GM10266 (cell line): ENCODE results near the gene SIAH1.
"Not testable (repeated sequence)": the region's sequence is repeated elsewhere in the genome, so short reads cannot be mapped to it uniquely, and the experiment has no call there.

Experiments
- DNase-seq: peaks from one replicate; pipeline ENCODE4 v3.0.0; 2012; ENCODE audit errors: extremely low spot score
- CTCF ChIP-seq: IDR thresholded peaks from 2 replicates; pipeline ENCODE4 v1.5.1; 2012; ENCODE audit warnings: mild to moderate bottlenecking, low read depth; ENCODE audit not compliant: control insufficient read depth, insufficient read depth; ENCODE audit errors: missing control alignments

SIAH1 gene

GRCh38 chr16:48361540-48362144, 23.6 kb downstream of the SIAH1 start:
- TF ChIP-seq CTCF, result no peak
- DNase-seq, result no peak

GRCh38 chr16:48361012-48361411, 24.2 kb downstream of the SIAH1 start:
- TF ChIP-seq CTCF, result no peak
- DNase-seq, result no peak

- DNase-seq, result no peak
- no peak for TF ChIP-seq CTCF
Observed at GRCh38 chr16:48359983-48360382, 25.2 kb downstream of the SIAH1 start.

- no peak for DNase-seq
- no peak for TF ChIP-seq CTCF
Observed at GRCh38 chr16:48358419-48358818, 26.8 kb downstream of the SIAH1 start.

- no peak for DNase-seq
- no peak for TF ChIP-seq CTCF
Observed at GRCh38 chr16:48356633-48357376, 28.4 kb downstream of the SIAH1 start.

- DNase-seq, result no peak
- no peak for TF ChIP-seq CTCF
Observed at GRCh38 chr16:48354877-48355855, 30.0 kb downstream of the SIAH1 start.

GRCh38 chr16:48354385-48354784, 30.8 kb downstream of the SIAH1 start:
- not testable (repeated sequence) for DNase-seq
